ENCODE data around the gene ZC3H12A.

ZC3H12A gene

DNA sequence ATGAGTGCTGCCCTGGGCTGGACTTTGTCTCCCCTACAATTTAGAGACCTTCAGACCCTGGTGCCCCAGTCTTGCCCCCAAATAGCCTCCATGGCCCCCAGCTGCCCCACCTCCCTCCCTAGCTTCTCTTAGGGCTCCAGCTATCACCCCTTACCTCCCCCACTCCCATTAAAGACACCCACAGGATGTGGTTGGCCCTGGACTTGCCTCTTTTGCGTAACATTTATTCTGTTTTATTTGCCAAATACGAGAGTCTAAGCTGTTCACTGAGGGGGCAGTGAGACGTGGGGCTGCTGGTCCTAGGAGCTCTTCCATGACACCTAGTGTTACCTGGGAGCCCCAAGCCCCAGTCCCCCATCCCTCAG lies 4.5 kb downstream of the ZC3H12A start:
- peak overlapping the region; percentile 81 to 96 (median 86) for H3K4me3 ChIP-seq
- peak overlapping the region; percentile 84 to 95 (median 92) for H3K9ac ChIP-seq
- peak overlapping the region; percentile 60 to 98 (median 93) for H3K27ac ChIP-seq
- H4K20me1 ChIP-seq = peaks cover 22 to 84% (median 63%) of the 10 kb centered on the region in 11 experiments; a peak in 19 of 22 replicates
- TF ChIP-seq Cebpa-rat (IDR thresholded peaks at IDR 0.05) = peak in 5 of 11 experiments; percentile 17 to 56 (median 39); a peak in 5 of 22 replicates
- no peaks in the 10 kb centered on the region for H3K9me3 ChIP-seq (replicated peaks in 1 of 11)
- H3K27me3 ChIP-seq = peaks cover 0 to 2% (median 0%) of the 10 kb centered on the region in 11 experiments; a peak in 2 of 22 replicates
- peak overlapping the region; percentile 95 to 100 (median 100) for H3K4me2 ChIP-seq
- H3K4me1 ChIP-seq = peaks cover 67 to 89% (median 76%) of the 10 kb centered on the region in 10 experiments
- H3K36me3 ChIP-seq = peaks cover 62 to 85% (median 76%) of the 10 kb centered on the region in 11 experiments

DNA sequence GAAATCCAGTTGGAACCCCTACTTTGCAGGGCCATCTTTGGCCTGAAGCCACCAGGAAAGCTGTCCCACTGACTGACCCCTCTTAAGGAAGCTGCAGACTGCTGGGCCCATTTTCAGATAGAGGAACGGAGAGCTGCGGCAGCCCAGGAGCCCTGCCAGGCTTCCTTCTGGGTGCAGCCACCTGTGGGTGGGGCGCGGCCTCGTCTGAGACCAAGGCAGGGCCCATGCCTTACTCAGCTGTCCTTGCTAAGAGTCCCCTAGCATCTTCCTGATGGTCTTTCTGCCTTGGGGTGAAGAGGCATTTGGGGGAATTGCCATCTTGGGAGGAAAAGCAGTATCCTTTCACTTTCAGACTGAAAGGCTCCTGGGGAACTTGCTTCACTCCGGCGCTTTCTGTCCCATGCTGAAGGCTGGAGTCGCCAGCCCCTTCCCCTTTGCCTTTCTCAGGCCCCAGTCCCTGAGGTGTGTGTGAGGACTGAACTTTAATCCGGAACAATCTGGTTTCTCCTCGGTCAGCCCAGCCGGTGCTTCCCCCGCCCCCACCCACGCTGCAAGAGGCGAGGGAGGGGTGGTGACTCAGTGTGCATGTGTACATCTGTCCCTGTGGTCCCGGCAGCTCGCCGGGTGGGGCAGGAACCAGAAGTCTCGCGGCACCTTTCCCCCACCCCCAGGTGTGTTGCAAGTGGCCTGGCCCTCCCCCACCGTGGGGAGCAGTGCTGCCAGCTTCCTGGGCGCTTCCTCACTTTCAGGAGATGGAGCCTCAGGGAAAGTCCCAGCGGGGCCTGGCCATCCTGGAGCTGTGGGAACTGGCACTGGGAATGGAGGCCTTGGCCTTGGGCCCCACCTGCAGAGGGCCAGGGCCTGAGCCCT lies 5.1 kb downstream of the ZC3H12A start:
- Histone ChIP-seq H4K20me1 (peaks cover 22 to 87% (median 63%) of the 10 kb centered on the region in 11 experiments; a peak in 19 of 22 replicates), H3K27ac (peak overlapping the region; percentile 60 to 98 (median 93)), H3K9ac (peak overlapping the region; percentile 84 to 95 (median 92)), H3K4me2 (peak overlapping the region; percentile 95 to 100 (median 100)), H3K9me3 (replicated peaks in 1 of 11) (no peaks in the 10 kb centered on the region), H3K27me3 (no peaks in the 10 kb centered on the region), H3K4me3 (peak overlapping the region; percentile 81 to 96 (median 86)), H3K4me1 (peaks cover 72 to 93% (median 75%) of the 10 kb centered on the region in 10 experiments), H3K36me3 (peaks cover 68 to 92% (median 82%) of the 10 kb centered on the region in 11 experiments)
- peak in 4 of 11 experiments; percentile 46 to 71 (median 53); a peak in 4 of 22 replicates for TF ChIP-seq Cebpa-rat (IDR thresholded peaks at IDR 0.05)

DNA sequence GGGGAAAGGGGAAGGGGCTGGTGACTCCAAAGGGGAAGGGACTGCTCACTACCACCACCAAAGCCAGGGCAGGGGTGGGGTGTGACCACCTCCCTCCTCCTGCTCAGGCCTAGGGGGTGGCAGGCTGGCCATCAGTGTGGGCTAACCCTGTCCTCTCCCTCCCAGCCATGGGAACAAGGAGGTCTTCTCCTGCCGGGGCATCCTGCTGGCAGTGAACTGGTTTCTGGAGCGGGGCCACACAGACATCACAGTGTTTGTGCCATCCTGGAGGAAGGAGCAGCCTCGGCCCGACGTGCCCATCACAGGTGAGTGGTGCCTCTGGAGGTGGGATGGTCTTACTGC lies 5.7 kb downstream of the ZC3H12A start:
- Histone ChIP-seq H3K9me3 (replicated peaks in 1 of 11) (no peaks in the 10 kb centered on the region), H3K36me3 (peaks cover 74 to 97% (median 88%) of the 10 kb centered on the region in 11 experiments), H3K9ac (peak overlapping the region; percentile 84 to 95 (median 92)), H3K4me2 (peak overlapping the region; percentile 95 to 100 (median 100)), H3K4me3 (peak overlapping the region; percentile 81 to 96 (median 86); a peak in 19 of 20 replicates), H3K27ac (peak overlapping the region; percentile 44 to 98 (median 93); a peak in 21 of 22 replicates), H4K20me1 (peaks cover 20 to 87% (median 60%) of the 10 kb centered on the region in 11 experiments; a peak in 19 of 22 replicates), H3K27me3 (no peaks in the 10 kb centered on the region), H3K4me1 (peaks cover 70 to 99% (median 80%) of the 10 kb centered on the region in 10 experiments)
- TF ChIP-seq Cebpa-rat (IDR thresholded peaks at IDR 0.05) = no peak

DNA sequence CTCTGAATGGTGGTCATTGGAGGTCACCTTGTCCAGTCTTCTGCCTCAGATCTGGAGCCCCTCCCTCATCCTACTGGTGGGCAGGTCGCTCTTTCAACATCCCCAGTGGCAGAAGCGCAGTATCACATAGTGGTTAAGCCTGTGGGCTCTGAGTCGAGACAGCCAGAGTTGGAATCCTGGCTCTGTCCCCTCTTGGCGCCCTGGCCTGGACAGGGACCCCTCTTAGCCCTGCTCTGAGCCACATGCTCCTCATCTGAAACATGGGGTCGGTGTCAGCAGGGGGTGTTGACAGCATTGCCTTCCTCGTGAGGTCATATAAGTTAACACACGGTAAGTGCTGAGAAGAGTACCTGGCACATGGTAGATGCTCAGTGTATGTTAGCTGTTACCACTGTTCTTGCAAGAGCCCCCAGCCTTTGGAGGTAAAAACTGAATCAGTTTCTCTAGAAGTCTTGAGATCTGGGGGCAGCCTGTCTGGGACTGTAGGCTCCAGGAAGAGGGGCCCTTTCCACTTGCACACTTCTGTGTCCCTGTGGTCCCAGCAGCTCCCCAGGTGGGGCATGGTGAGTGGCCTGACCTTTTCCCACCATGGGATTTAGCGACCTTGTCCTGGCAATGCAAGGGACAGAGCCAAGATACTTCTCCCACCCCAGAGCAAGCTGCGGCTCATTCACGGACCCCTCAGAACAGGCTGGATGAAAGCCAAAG lies 6.4 kb downstream of the ZC3H12A start:
- Histone ChIP-seq H3K36me3 (peaks cover 71 to 93% (median 87%) of the 10 kb centered on the region in 11 experiments), H3K4me1 (peaks cover 64 to 99% (median 83%) of the 10 kb centered on the region in 10 experiments), H3K4me3 (peak overlapping the region in 7 of 10 experiments; percentile 83 to 96 (median 86); a peak in 13 of 20 replicates), H4K20me1 (peaks cover 14 to 83% (median 53%) of the 10 kb centered on the region in 11 experiments; a peak in 19 of 22 replicates), H3K4me2 (peak overlapping the region; percentile 95 to 100 (median 100)), H3K27ac (peak overlapping the region; percentile 44 to 98 (median 93); a peak in 20 of 22 replicates), H3K9ac (peak overlapping the region; percentile 84 to 95 (median 92)), H3K27me3 (no peaks in the 10 kb centered on the region), H3K9me3 (replicated peaks in 1 of 11) (no peaks in the 10 kb centered on the region)
- TF ChIP-seq Cebpa-rat (IDR thresholded peaks at IDR 0.05) = no peak

DNA sequence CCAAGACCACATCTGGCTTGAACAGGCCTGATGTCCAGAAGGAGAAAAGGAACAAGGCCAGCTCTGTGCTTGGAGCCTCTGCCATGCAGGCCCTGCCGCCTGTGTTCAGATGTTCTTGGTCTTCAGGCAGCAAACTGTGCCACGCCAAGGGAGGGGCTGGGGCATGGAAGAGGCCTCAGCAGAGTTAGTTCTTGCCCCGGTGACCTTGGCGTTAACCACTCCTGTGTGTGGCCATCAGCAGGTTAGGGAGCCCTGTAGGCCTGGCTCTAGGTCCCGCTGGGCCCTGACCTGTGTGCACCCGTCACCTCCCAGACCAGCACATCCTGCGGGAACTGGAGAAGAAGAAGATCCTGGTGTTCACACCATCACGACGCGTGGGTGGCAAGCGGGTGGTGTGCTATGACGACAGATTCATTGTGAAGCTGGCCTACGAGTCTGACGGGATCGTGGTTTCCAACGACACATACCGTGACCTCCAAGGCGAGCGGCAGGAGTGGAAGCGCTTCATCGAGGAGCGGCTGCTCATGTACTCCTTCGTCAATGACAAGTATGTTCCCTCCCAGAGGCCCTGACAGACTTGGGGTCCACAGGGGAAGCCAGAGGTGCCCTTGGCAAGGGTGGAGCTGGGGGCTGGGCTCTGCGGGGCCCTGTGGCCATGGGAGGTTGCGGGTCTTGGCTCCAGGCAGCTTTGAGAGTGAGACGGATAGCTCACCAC lies 7.1 kb downstream of the ZC3H12A start:
- TF ChIP-seq Cebpa-rat (IDR thresholded peaks at IDR 0.05) = no peak
- Histone ChIP-seq H4K20me1 (peaks cover 7 to 76% (median 46%) of the 10 kb centered on the region in 11 experiments; a peak in 18 of 22 replicates), H3K27me3 (no peaks in the 10 kb centered on the region), H3K9ac (peak overlapping the region; percentile 84 to 95 (median 92); a peak in 19 of 22 replicates), H3K4me2 (peak overlapping the region in 10 of 11 experiments; percentile 95 to 100 (median 100); a peak in 21 of 22 replicates), H3K4me3 (peak overlapping the region in 3 of 10 experiments; percentile 94 to 96 (median 94); a peak in 3 of 20 replicates), H3K9me3 (replicated peaks in 1 of 11) (no peaks in the 10 kb centered on the region), H3K36me3 (peaks cover 65 to 86% (median 80%) of the 10 kb centered on the region in 11 experiments), H3K27ac (peak overlapping the region in 10 of 11 experiments; percentile 84 to 98 (median 94); a peak in 20 of 22 replicates), H3K4me1 (peaks cover 60 to 99% (median 87%) of the 10 kb centered on the region in 10 experiments)

DNA sequence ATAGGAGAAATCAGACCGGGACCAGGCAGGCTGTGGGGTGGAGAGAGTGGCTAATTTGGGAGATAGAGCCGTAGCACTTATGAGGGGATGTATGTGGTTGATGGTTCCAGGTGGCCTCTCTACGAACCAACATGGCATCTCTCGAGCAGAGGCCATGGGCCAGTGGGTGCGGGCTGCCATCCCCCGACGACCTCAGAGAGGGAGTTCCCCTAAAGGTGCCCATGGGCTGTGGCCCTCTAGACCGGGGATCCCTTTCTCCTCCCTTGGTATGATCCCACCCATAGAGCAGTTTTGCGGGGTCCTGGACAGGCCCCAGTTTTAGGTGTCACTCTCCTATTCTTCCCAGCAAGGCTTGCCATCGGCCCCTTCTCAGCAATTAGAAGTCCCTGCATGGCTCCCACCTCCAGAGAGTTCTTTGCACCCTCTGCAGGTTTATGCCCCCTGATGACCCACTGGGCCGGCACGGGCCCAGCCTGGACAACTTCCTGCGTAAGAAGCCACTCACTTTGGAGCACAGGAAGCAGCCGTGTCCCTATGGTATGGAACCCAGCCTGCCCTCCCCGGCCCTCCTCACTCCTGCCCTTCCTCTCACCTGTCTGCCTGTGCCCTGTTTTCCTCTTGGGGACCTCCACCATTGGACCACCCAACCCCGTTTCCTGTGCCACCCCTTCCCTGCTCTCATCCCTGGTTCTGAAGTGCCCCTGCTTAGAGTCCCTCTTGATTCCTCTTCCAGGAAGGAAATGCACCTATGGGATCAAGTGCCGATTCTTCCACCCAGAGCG lies 7.8 kb downstream of the ZC3H12A start:
- peak overlapping the region in 10 of 11 experiments; percentile 84 to 98 (median 94); a peak in 20 of 22 replicates for H3K27ac ChIP-seq

More for the DNA sequence above, 7.8 kb downstream of the ZC3H12A start:
- Histone ChIP-seq H3K27me3 (no peaks in the 10 kb centered on the region), H3K9me3 (replicated peaks in 1 of 11) (no peaks in the 10 kb centered on the region), H3K9ac (peak overlapping the region; percentile 84 to 95 (median 92); a peak in 16 of 22 replicates), H4K20me1 (peaks cover 0 to 70% (median 39%) of the 10 kb centered on the region in 11 experiments; a peak in 15 of 22 replicates), H3K4me1 (peaks cover 60 to 99% (median 90%) of the 10 kb centered on the region in 10 experiments), H3K4me2 (peak overlapping the region in 9 of 11 experiments; percentile 95 to 100 (median 100); a peak in 18 of 22 replicates), H3K36me3 (peaks cover 62 to 80% (median 74%) of the 10 kb centered on the region in 11 experiments), H3K4me3 (peak overlapping the region in 1 of 10 experiments; percentile 94; a peak in 1 of 20 replicates)
- TF ChIP-seq Cebpa-rat (IDR thresholded peaks at IDR 0.05) = no peak

Data from BLaER1 treated with 17β-estradiol and CSF1 and Interleukin-3, amounts not matched to agents 10 nM and 100 nM (cell line).